ENCODE data around the gene OCLN.
A peak's percentile ranks its signal among the peaks of the same experiment; 100 is the strongest.
"Not testable (repeated sequence)": the region's sequence is repeated elsewhere in the genome, so short reads cannot be mapped to it uniquely, and the experiment has no call there.

Gene OCLN

DNA sequence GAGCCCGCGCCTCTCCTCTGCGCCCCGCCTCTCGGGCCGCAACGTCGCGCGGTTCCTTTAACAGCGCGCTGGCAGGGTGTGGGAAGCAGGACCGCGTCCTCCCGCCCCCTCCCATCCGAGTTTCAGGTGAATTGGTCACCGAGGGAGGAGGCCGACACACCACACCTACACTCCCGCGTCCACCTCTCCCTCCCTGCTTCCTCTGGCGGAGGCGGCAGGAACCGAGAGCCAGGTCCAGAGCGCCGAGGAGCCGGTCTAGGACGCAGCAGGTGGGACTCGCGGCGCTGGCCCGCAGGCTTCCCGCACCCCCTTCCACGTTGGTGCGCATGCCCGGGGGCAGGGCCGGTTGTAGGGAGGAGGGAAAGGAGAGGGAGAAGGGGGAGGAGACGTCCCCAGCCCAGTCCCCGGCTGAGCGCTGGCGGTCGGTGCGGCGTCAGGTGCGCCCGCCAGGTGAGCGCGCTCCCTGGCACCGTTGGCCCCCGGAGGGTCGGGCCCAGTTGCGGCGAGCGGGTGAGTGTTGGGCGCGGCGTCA, at the start of gene OCLN:
Gene OCLN, plus strand, starts transcription at position 400 of the 532 bp plus-strand sequence. CDS start 11,455 bp downstream, outside the sequence.
- no peak for DNase-seq

- no peak for DNase-seq
These were observed 48.3 kb upstream of the OCLN start for GRCh38 chr5:69444127-69444754.

- no peak for DNase-seq
These were observed 43.1 kb upstream of the OCLN start for GRCh38 chr5:69449511-69449910.

- no peak for DNase-seq
These were observed 42.5 kb upstream of the OCLN start for GRCh38 chr5:69450116-69450515.

DNA sequence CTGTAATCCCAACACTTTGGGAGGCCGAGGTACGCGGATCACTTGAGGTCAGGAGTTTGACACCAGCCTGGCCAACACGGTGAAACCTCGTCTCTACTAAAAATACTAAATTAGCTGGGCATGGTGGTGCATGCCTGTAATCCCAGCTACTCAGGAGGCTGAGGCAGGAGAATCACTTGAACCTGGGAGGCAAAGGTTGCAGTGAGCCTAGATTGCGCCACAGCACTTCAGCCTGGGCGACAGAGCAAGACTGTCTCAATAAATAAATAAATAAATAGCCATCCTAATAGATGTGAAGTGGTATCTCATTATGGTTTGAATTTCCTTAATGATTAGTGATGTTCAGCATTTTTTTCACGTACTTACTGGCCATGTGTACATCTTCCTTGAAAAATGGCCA, 42.1 kb upstream of the OCLN start:
- DNase-seq: not testable (repeated sequence)

GRCh38 chr5:69451941-69452647, 40.5 kb upstream of the OCLN start:
- DNase-seq: no peak

DNA sequence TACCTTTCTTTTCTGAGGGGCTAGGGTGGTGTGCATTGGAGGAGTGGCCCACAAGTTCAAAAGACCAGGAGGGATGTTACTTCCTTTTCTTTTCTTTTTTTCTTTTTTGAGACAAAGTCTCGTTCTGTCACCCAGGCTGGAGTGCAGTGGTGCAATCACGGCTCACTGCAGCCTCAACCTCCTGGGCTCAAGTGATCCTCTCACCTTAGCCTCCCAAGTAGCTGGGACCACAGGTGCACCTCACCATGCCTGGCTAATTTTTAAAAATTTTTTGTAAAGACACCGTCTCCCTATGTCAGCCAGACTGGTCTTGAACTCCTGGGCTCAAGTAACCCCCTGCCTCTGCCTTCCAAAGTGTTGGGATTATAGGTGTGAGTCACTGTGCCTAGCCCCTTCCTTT, 39.1 kb upstream of the OCLN start:
- not testable (repeated sequence) for DNase-seq

GRCh38 chr5:69454460-69455249, 37.9 kb upstream of the OCLN start:
- DNase-seq: no peak

DNA sequence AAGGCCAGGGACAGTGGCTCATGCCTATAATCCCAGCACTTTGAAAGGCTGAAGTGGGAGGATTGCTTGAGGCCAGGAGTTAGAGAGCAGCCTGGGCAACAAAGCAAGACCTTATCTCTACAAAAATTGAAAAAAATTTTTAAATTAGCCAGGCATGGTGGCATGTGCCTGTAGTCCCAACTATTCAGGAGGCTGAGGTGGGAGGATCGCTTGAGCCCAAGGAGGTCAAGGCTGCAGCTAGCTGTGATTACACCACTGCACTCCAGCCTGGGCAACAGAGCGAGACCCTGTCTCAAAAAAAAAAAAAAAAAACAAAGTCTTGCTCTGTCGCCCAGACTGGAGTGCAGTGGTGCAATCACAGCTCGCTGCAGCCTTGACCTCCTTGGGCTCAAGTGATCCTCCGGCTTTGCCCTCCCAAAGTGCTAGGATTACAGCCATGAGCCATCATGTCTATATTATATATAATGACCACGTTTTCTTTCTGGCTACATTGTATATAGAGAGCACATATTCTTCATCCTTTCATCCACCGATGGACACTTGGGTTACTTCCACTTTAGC, 37.1 kb upstream of the OCLN start:
- not testable (repeated sequence) for DNase-seq

DNA sequence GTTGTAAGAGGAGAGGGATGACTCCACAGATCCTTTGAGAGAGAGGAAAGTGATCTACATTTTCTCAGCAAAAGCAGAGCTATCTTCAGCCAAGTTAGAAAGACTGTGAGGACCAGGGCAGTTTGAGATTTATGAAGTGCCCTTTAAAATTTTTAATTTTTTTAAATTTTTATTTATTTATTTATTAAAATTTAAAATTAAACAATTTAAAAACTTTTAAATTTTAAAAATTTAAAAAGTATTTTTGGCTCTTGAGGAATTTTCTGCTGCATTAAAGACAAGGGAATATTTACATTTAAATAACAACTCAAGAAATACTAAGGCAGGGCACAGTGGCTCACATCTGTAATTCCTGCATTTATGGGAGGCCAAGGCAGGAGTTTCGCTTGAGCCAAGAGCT, 30.4 kb upstream of the OCLN start:
- DNase-seq: no peak

GRCh38 chr5:69466375-69466774, 26.2 kb upstream of the OCLN start:
- DNase-seq: not testable (repeated sequence)

DNA sequence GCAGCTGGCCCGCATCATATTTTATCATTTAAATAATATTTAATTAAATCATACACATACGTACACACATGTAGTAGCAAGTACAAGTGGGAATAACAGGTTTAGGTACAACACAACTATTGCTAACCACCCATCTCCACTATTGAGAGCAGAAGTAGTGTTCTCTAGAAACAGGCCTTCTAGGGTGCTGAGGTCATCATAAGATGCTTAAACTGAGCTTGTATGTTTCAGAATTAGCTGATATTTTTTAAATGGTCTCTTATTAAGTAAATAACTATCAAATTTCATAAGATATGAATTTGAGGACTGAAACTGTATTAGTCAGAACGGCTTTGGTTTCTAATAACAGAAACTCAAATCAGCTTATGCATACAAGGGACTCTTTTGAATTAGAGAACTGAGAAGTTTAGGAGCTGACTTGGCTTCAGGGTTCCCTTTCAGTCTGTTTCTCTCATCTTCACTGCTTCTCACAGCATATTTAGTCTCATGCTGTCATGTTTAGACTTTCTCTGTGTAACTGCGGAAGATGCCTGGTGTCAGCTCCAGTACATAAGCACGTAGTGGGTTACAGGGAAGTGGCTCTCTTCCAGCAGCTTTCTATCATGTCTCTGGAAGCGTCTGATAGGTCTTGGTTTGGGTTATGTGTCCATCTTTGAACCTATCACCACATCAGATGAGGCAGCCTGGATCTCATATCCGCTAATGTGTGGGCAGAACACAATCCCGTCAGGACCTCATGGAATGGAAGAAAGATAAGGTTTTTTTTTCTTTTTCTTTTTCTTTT, 25.0 kb upstream of the OCLN start:
- no peak for DNase-seq

DNA sequence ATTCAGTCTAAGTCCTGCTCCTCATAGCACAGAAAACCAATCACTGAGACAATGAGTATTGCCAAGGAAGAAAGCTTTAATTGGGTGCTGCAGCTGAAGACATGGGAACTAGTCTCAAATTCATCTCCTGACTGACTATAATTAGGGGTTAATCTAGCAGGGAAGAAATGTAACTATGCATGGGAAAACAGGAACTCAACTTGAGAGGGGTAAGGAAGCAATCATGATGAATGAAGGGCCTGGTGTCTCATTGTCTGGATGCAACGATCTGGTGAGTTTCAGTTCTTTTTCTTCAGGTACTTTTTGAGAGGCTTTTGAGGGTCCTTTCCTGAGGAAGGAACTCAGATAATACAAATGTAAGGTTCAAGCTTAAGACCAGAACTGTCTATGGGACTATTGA, 24.0 kb upstream of the OCLN start:
- peak in 1 of 2 experiments; percentile 6 for DNase-seq

- DNase-seq: not testable (repeated sequence)
These were observed 21.1 kb upstream of the OCLN start for GRCh38 chr5:69471516-69471915.

DNA sequence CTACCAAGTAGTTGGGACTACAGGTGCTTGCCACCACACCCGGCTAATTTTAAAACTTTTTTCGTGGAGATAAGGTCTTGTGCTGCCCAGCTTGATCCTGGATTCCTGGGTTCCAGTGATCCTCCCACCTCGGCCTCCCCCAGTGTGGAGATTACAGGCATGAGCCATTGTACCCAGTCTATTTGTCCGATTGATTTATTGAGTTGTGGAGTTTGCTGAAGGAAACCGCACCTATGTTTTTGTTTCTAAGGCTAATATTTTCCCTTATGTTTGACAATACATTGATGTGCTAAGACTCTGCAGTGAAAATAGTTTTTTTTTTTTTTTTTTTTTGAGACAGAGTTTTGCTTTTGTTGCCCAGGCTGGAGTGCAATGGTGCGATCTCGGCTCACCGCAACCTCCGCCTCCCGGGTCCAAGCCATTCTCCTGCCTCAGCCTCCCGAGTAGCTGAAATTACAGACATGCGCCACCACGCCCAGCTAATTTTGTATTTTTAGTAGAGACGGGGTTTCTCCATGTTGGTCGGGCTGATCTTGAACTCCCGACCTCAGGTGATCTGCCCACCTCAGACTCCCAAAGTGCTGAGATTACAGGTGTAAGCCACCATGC, 20.0 kb upstream of the OCLN start:
- not testable (repeated sequence) for DNase-seq

DNA sequence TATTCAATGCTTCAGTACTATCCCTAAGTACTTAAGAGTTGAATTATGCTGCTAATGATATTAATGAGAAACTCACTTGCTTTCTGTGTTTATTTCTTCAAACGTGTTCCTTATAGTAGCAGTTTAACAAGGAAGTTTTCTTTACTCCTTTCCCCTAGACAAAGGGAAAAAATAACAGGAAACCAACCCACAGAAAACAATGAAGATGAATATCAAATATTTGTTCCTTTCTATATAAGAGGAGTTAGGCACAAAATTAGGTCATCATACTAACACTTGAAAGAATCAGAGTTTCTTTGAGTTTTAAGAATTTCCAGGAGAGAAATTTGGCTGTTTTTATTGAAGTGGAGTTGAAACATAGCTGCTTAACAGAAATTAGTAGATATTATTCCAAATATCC, 15.4 kb upstream of the OCLN start:
- no peak for DNase-seq

GRCh38 chr5:69478296-69478695, 14.3 kb upstream of the OCLN start:
- DNase-seq: not testable (repeated sequence)

DNA sequence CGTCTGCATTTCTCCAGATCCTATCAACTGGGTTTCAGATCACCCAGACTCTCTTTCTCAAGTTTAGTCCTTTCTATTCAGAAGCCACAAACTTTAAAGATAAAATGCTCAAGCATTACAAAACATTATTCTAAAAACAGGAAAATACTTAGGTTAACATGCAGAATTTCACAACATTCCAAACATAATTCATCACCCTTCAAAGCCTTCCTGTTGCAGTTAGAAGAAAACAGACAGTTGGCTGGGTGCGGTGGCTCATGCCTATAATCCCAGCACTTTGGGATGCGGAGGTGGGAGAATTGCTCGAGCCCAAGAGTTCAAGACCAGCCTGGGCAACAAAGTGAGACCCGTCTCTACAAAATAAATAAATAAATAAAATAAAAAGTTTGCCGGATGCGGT, 7.7 kb upstream of the OCLN start:
- no peak for DNase-seq

GRCh38 chr5:69485471-69485870, 7.1 kb upstream of the OCLN start:
- no peak for DNase-seq

DNA sequence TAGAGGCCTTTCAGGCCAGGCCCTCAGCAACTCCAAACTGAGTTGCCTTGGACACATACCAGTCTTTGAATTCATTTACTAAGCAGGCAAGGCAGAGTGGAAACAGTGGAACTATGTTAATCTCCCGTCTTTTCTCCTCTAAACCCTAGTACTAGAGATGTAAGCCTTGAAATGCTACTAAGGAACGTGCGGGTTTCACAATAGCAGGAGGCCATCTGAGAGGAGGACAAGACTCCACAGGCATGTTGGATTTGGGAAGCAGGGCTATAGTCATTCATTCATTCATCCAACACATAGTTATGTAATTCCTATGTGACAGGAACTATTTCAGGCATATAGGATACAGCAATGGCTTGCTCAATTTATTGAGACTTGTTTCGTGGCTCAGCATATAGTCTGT, 3.3 kb upstream of the OCLN start:
- DNase-seq: no peak

DNA sequence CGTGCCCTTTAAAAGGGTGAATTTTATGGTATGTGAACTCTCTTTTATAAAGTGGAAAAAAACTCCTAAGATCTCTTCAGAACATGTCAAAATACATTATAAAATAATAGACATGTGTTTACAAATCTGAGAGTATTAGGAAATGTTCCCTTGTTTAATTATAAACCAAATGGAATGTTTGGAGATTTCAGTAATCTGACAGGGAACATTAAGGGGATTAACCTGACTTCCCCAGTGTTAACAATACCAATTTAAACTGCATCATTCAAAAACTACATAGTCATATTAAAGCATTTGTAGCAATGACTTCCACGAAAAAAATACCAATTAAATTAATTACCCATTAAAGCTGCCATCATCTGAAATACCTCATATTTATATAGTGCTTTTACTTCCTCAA, 1.6 kb upstream of the OCLN start:
- no peak for DNase-seq

DNA sequence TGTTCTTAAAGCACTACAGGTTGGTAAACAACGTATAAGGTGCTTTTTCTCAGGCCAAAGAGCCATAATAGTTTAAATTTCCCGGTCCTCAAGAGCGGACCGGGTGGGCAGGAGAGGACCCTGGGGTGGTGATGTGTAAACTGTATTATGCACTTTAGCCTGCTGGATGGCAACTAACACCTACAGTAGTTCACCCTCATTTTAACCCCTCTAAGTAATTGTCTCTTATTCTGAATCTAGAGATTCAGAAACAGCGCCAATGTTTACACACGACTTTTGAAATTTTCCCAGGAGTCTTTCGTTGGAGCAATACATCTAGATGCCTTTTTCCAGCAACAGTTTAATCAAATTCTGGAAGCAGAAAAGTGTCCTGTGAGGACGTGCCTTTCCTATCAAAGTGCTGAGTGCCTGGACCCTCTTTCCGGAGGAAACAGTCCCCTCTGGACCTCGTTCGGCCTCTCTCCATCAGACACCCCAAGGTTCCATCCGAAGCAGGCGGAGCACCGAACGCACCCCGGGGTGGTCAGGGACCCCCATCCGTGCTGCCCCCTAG, 676 bp upstream of the OCLN start:
- DNase-seq: no peak
